SU-DHL-6 (cell line): ENCODE data around the gene AATK.

Experiments
- H2AFZ ChIP-seq: fragments of 200-600 bp; sonication (generic); 2 replicates; pipeline ENCODE4 v1.6.1; 2014; ENCODE audit warnings: low read depth, mild to moderate bottlenecking, moderate library complexity, mixed read lengths, antibody characterized with exemption, low read length; ENCODE audit not compliant: severe bottlenecking
- H3F3A ChIP-seq: fragments of 200-600 bp; shearing (Covaris generic); 2 replicates; pipeline ENCODE4 v1.6.0; 2016; ENCODE audit warnings: antibody characterized with exemption, mild to moderate bottlenecking; ENCODE audit not compliant: insufficient read depth
- H3K27ac ChIP-seq: fragments of 200-600 bp; sonication (generic); 2 replicates; pipeline ENCODE4 v1.5.1; 2016; ENCODE audit warnings: low read depth, mild to moderate bottlenecking, low read length, moderate library complexity, mixed read lengths
- H3K27me3 ChIP-seq: fragments of 200-600 bp; sonication (generic), shearing (Covaris generic); 2 replicates; pipeline ENCODE4 v1.6.0; 2014; ENCODE audit warnings: mild to moderate bottlenecking, low read length
- H3K36me3 ChIP-seq: fragments of 200-600 bp; sonication (generic); 2 replicates; pipeline ENCODE4 v1.6.1; 2014; ENCODE audit warnings: mild to moderate bottlenecking, low read length, mixed read lengths
- H3K4me2 ChIP-seq: fragments of 300-600, 200-600 bp; shearing (Covaris generic), sonication (generic); 2 replicates; pipeline ENCODE4 v1.6.0; 2014; ENCODE audit warnings: low read length, low read depth, mild to moderate bottlenecking; ENCODE audit not compliant: poor library complexity, severe bottlenecking
- H3K4me3 ChIP-seq: fragments of 200-600 bp; sonication (generic); 2 replicates; pipeline ENCODE4 v1.5.1; 2014; ENCODE audit warnings: antibody characterized with exemption, low read length, mild to moderate bottlenecking, mixed read lengths; ENCODE audit not compliant: insufficient read depth, poor library complexity, severe bottlenecking
- H3K79me2 ChIP-seq: fragments of 200-600 bp; sonication (generic); 2 replicates; pipeline ENCODE4 v1.6.1; 2014; ENCODE audit warnings: mild to moderate bottlenecking, low read length, moderate library complexity; ENCODE audit not compliant: insufficient read depth
- H3K9ac ChIP-seq: fragments of 200-600 bp; sonication (generic); 2 replicates; pipeline ENCODE4 v1.7.0; 2014; ENCODE audit warnings: mild to moderate bottlenecking, low read length
- H3K9me2 ChIP-seq: fragments of 200-600 bp; sonication (generic); replicated peaks from 2 replicates; pipeline ENCODE4 v1.6.1; 2014; ENCODE audit warnings: low read length; ENCODE audit not compliant: insufficient read depth
- H3K9me3 ChIP-seq: fragments of 200-600 bp; sonication (generic); 2 replicates; pipeline ENCODE4 v1.6.1; 2014; ENCODE audit warnings: low read length, mixed read lengths; ENCODE audit not compliant: insufficient read depth
- H4K20me1 ChIP-seq: fragments of 200-600 bp; sonication (generic); 2 replicates; pipeline ENCODE4 v1.6.1; 2014; ENCODE audit warnings: low read depth, mild to moderate bottlenecking, antibody characterized with exemption, low read length, moderate library complexity, mixed read lengths
- CTCF ChIP-seq: fragments of 200-600 bp; sonication (generic); IDR thresholded peaks from one replicate; pipeline ENCODE4 v1.5.1; 2017; ENCODE audit warnings: antibody characterized with exemption, mild to moderate bottlenecking, low read length, moderate library complexity; ENCODE audit not compliant: insufficient read depth, poor library complexity, severe bottlenecking
- EZH2phosphoT487 ChIP-seq: fragments of 200-600 bp; sonication (generic), shearing (Covaris generic); conservative IDR thresholded peaks from 2 replicates; pipeline ENCODE4 v1.6.1; 2018; ENCODE audit warnings: mild to moderate bottlenecking, antibody characterized with exemption, low read length, moderate library complexity, mixed read lengths

Gene AATK

GRCh38 chr17:81135505-81136278 lies 30.3 kb downstream of the AATK start:
- no peak overlapping the region for H2AFZ ChIP-seq

GRCh38 chr17:81134064-81134781 lies 31.8 kb downstream of the AATK start:
- Histone ChIP-seq H3K4me2 (no peak overlapping the region), H3F3A (no peaks in the 10 kb centered on the region), H3K9me3 (no peaks in the 10 kb centered on the region; the same call in 1 of the 2 replicates), H3K27me3 (no peaks in the 10 kb centered on the region), H3K9me2 (no peaks in the 10 kb centered on the region), H4K20me1 (no peaks in the 10 kb centered on the region), H3K4me3 (no peak overlapping the region), H3K27ac (no peak overlapping the region), H3K36me3 (no peaks in the 10 kb centered on the region), H3K9ac (no peak overlapping the region), H3K79me2 (no peaks in the 10 kb centered on the region), H2AFZ (no peak overlapping the region)
- TF ChIP-seq CTCF (no peak), EZH2phosphoT487 (no peak)

More at GRCh38 chr17:81135505-81136278, 30.3 kb downstream of the AATK start:
- TF ChIP-seq CTCF (no peak), EZH2phosphoT487 (no peak)
- no peaks in the 10 kb centered on the region for H3K36me3 ChIP-seq
- H3F3A ChIP-seq = no peaks in the 10 kb centered on the region
- no peaks in the 10 kb centered on the region; the same call in 1 of the 2 replicates for H3K9me3 ChIP-seq
- no peaks in the 10 kb centered on the region for H3K27me3 ChIP-seq
- H3K9me2 ChIP-seq = no peaks in the 10 kb centered on the region
- no peaks in the 10 kb centered on the region for H4K20me1 ChIP-seq
- H3K9ac ChIP-seq = no peak overlapping the region
- H3K4me2 ChIP-seq = no peak overlapping the region
- no peak overlapping the region for H3K4me3 ChIP-seq
- H3K79me2 ChIP-seq = no peaks in the 10 kb centered on the region
- H3K27ac ChIP-seq = no peak overlapping the region

DNA sequence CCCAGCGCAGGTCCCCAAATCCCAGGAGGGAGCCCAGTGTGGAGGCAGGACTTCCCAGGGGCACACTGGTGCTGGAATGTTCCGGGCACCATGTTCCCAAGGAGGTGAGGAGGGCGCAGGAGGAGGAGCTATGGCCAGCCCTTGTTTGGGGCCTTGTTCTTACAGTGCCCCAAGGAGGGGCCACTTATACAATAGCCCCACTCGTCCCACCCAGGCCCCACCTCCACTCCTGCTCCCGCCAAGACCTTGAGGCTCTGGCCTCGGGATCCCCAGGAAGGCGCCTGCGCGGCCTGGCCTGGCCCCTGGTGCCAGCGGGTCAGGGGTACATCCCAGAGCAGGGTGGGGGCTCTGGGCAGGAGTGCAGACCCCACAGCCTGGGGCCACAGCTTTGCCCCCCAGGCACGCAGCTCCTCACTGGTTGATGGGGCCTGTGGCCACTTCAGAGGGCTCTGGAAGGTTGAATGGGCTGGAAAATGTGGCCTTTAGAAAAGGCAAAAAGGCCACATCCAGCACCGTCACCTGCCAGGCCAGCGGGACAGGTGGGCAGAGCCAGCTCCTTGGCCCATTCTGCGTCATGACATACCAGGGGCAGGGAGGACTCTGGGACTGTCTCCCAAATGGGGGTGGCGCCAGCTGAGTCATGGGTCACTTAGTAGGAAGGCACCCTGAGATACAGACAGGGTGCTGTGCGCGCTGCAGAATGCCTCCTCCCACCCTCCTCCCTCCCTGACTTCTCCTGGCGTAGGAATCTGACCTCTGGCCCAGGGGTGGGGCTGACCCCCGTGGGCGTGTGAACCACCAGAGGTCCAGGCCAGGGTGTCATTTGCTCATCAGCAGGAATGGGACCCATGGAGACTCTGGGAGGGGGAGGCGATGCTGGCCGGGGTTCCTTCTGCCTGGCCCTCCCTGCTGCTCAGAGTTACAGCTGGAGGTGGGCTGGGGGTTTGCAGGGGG lies 33.0 kb downstream of the AATK start:
- no peaks in the 10 kb centered on the region; the same call in 1 of the 2 replicates for H3K9me3 ChIP-seq
- TF ChIP-seq EZH2phosphoT487 (no peak), CTCF (no peak)
- H4K20me1 ChIP-seq = no peaks in the 10 kb centered on the region
- H3K4me2 ChIP-seq = no peak overlapping the region
- H3F3A ChIP-seq = no peaks in the 10 kb centered on the region
- H3K9me2 ChIP-seq = no peaks in the 10 kb centered on the region
- no peak overlapping the region for H3K9ac ChIP-seq
- no peak overlapping the region for H3K4me3 ChIP-seq
- H3K79me2 ChIP-seq = no peaks in the 10 kb centered on the region
- H3K27ac ChIP-seq = no peak overlapping the region
- H3K36me3 ChIP-seq = no peaks in the 10 kb centered on the region
- no peak overlapping the region for H2AFZ ChIP-seq
- H3K27me3 ChIP-seq = no peaks in the 10 kb centered on the region
